ENCODE data around the gene PATL1. TPM values are rescaled to one million over a fixed set of nuclear protein-coding genes. Genes with fewer than 3 reads are reported as not detected.
A peak's percentile ranks its signal among the peaks of the same experiment; 100 is the strongest.
"Not testable (repeated sequence)": the region's sequence is repeated elsewhere in the genome, so short reads cannot be mapped to it uniquely, and the experiment has no call there.

The PATL1 gene
- total and polyA plus RNA-seq, 2 of the 4 experiments (the other 2 are of a cell fraction), result 3.9 to 29.7 TPM

GRCh38 chr11:59703515-59703914 lies 34.7 kb upstream of the PATL1 start:
- H2BK5ac ChIP-seq (ENCODE audit: low read depth, low read length, poor library complexity, severe bottlenecking); H2BK120ac ChIP-seq (ENCODE audit: low read depth, low read length); H2AK9ac ChIP-seq (replicated peaks; ENCODE audit: low read depth, low read length, poor library complexity); H3K9ac ChIP-seq (ENCODE audit: low read depth, low read length); H4K91ac ChIP-seq (ENCODE audit: insufficient read depth, low read depth, low read length); intact Hi-C loops (cut with micrococcal nuclease); H3K9me3 ChIP-seq (ENCODE audit: control insufficient read depth, insufficient read depth, low read length); H3K56ac ChIP-seq (ENCODE audit: extremely low read depth, insufficient read depth, low read length); H2BK20ac ChIP-seq (ENCODE audit: low read depth, low read length); POLR2A ChIA-PET (ENCODE audit: unreplicated experiment); H3K23ac ChIP-seq (ENCODE audit: low read depth, low read length); H3K4ac ChIP-seq (ENCODE audit: low read depth, low read length); H4K5ac ChIP-seq (ENCODE audit: low read depth, low read length); CTCF ChIA-PET; H3K79me1 ChIP-seq (ENCODE audit: low read depth in 1 of 2, low read length in 2 of 2); H2AK5ac ChIP-seq (ENCODE audit: low read depth, low read length); H3K36me3 ChIP-seq (ENCODE audit: control insufficient read depth, insufficient read depth, low read length); H3K27me3 ChIP-seq (ENCODE audit: control insufficient read depth, insufficient read depth, low read length); H3K4me3 ChIP-seq (ENCODE audit: insufficient read depth, low read depth, low read length); H2AFZ ChIP-seq (replicated peaks; ENCODE audit: low read length, poor library complexity); H3K18ac ChIP-seq (ENCODE audit: low read depth, low read length); BruUV-seq (replicated peaks); H3K9me1 ChIP-seq (ENCODE audit: insufficient read depth, low read length); H4K8ac ChIP-seq (ENCODE audit: low read depth in 2 of 2, low read length in 2 of 2); H3K4me2 ChIP-seq (ENCODE audit: low read depth, low read length); H3K4me1 ChIP-seq (ENCODE audit: control insufficient read depth, insufficient read depth, low read length); H4K20me1 ChIP-seq (ENCODE audit: insufficient read depth, low read length); DNase-seq; H3K27ac ChIP-seq (ENCODE audit: insufficient read depth, low read length); in situ Hi-C loops (cut with MboI; ENCODE audit: low sequenced_read_pairs); dilution Hi-C loops (cut with HindIII; ENCODE audit: low sequenced_read_pairs, unreplicated experiment); H3K14ac ChIP-seq (replicated peaks; ENCODE audit: low read depth, low read length); ATAC-seq (ENCODE audit: low read depth): not testable (repeated sequence)
- no CpG with 5 or more reads among the region's 1 CpG for WGBS, 2 experiments (ENCODE audit: extremely low coverage in 2 of 2, insufficient read length in 1 of 2)
- 0 out of 3 replicates have a peak overlapping the region, but pooled peaks have one; percentile 9 for H2BK15ac ChIP-seq (ENCODE audit: low read depth, low read length)

DNA sequence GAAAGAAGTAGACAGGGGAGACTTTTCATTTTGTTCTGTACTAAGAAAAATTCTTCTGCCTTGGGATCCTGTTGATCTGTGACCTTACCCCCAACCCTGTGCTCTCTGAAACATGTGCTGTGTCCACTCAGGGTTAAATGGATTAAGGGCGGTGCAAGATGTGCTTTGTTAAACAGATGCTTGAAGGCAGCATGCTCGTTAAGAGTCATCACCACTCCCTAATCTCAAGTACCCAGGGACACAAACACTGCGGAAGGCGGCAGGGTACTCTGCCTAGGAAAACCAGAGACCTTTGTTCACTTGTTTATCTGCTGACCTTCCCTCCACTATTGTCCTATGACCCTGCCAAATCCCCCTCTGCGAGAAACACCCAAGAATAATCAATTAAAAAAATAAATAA lies 31.3 kb upstream of the PATL1 start:
- H4K20me1 ChIP-seq (ENCODE audit: insufficient read depth, low read length); H3K9me3 ChIP-seq (ENCODE audit: control insufficient read depth, insufficient read depth, low read length); H3K79me1 ChIP-seq (ENCODE audit: low read depth in 1 of 2, low read length in 2 of 2); H4K5ac ChIP-seq (ENCODE audit: low read depth, low read length); H3K4ac ChIP-seq (ENCODE audit: low read depth, low read length); H2AK5ac ChIP-seq (ENCODE audit: low read depth, low read length); BruUV-seq (replicated peaks); H2AFZ ChIP-seq (replicated peaks; ENCODE audit: low read length, poor library complexity); H3K56ac ChIP-seq (ENCODE audit: extremely low read depth, insufficient read depth, low read length); H3K4me1 ChIP-seq (ENCODE audit: control insufficient read depth, insufficient read depth, low read length); CTCF ChIA-PET; H2BK15ac ChIP-seq (ENCODE audit: low read depth, low read length); H3K27me3 ChIP-seq (ENCODE audit: control insufficient read depth, insufficient read depth, low read length); ATAC-seq (ENCODE audit: low read depth); intact Hi-C loops (cut with micrococcal nuclease); H2BK120ac ChIP-seq (ENCODE audit: low read depth, low read length); H2BK5ac ChIP-seq (ENCODE audit: low read depth, low read length, poor library complexity, severe bottlenecking); H3K23ac ChIP-seq (ENCODE audit: low read depth, low read length); H4K8ac ChIP-seq (ENCODE audit: low read depth in 2 of 2, low read length in 2 of 2); POLR2A ChIA-PET (ENCODE audit: unreplicated experiment); H3K9ac ChIP-seq (ENCODE audit: low read depth, low read length); H3K27ac ChIP-seq (ENCODE audit: insufficient read depth, low read length); H3K4me3 ChIP-seq (ENCODE audit: insufficient read depth, low read depth, low read length); H2BK20ac ChIP-seq (ENCODE audit: low read depth, low read length); H3K4me2 ChIP-seq (ENCODE audit: low read depth, low read length); H3K18ac ChIP-seq (ENCODE audit: low read depth, low read length); H3K9me1 ChIP-seq (ENCODE audit: insufficient read depth, low read length); H3K14ac ChIP-seq (replicated peaks; ENCODE audit: low read depth, low read length); in situ Hi-C loops (cut with MboI; ENCODE audit: low sequenced_read_pairs); H4K91ac ChIP-seq (ENCODE audit: insufficient read depth, low read depth, low read length); DNase-seq; dilution Hi-C loops (cut with HindIII; ENCODE audit: low sequenced_read_pairs, unreplicated experiment); H3K36me3 ChIP-seq (ENCODE audit: control insufficient read depth, insufficient read depth, low read length); H2AK9ac ChIP-seq (replicated peaks; ENCODE audit: low read depth, low read length, poor library complexity): not testable (repeated sequence)
- WGBS, 2 experiments (ENCODE audit: extremely low coverage in 2 of 2, insufficient read length in 1 of 2), result no CpG with 5 or more reads among the region's 5 CpGs
